GM12878 (cell line): Measurements from ENCODE around the gene BIRC6. TPM values are rescaled to one million over a fixed set of nuclear protein-coding genes. Genes with fewer than 3 reads are reported as not detected.

Experiments used
- ATAC-seq: fragments of 200-7000 bp; cut with Tn5 transposase; 3 replicates; pipeline ENCODE4 v1.9.1; 2020; ENCODE audit warnings: mild to moderate bottlenecking, moderate library complexity
- BruUV-seq: library from RNA; stranded (reverse); fragments of 400-500 nt; replicated peaks from 2 replicates; lab custom pipeline; 2021; lab: Mats Ljungman, UMichigan
- CTCF ChIA-PET: fragments of 300-600 bp; sonication (Branson Sonifier 250); formaldehyde crosslinking; extraction: SDS; loops from one replicate; lab custom pipeline; 2021; ENCODE audit warnings: inconsistent platforms; lab: Yijun Ruan, JAX
- POLR2A ChIA-PET: fragments of 350-600 bp; formaldehyde crosslinking; extraction: SDS; loops from one replicate; lab custom pipeline; 2021; ENCODE audit warnings: inconsistent platforms; lab: Charles Lee
- RAD21 ChIA-PET: fragments of 300-600 bp; sonication (Branson Sonifier 250); formaldehyde crosslinking; loops from one replicate; lab custom pipeline; 2023; ENCODE audit warnings: antibody characterized with exemption; ENCODE audit not compliant: unreplicated experiment; lab: Charles Lee
- SMC1A ChIA-PET: fragments of 300-600 bp; sonication (Branson Sonifier 250); formaldehyde crosslinking; loops from one replicate; lab custom pipeline; 2023; ENCODE audit not compliant: unreplicated experiment, uncharacterized antibody; lab: Charles Lee
- DNase-seq: peaks from one replicate; pipeline ENCODE4 v3.0.0-alpha.2; 2011; ENCODE audit warnings: low read depth, low spot score
- FAIRE-seq: peaks from 3 replicates; lab custom pipeline; 2011; peaks lifted over from hg19 to GRCh38; lab: Jason Lieb, UNC
- H2AFZ ChIP-seq: 2 replicates; pipeline ENCODE4 v1.6.0; 2011; ENCODE audit warnings: low read depth, low read length, control low read depth; ENCODE audit not compliant: control insufficient read depth
- H3K27ac ChIP-seq: 2 replicates; pipeline ENCODE4 v1.5.1; 2011; ENCODE audit warnings: control low read depth; ENCODE audit not compliant: control insufficient read depth, insufficient read depth
- H3K27me3 ChIP-seq, 2 experiments: replicated peaks in 1 of 2; 2 replicates each; pipeline versions ENCODE4 v1.6.0 to v1.6.1; 2011; ENCODE audit warnings: low read length in 1 of 2; ENCODE audit not compliant: control insufficient read depth in 2 of 2, insufficient read depth in 2 of 2
- H3K36me3 ChIP-seq, 2 experiments: 2 replicates each; pipeline ENCODE4 v1.5.1; 2011; ENCODE audit warnings: low read length in 1 of 2; ENCODE audit not compliant: control insufficient read depth in 2 of 2, insufficient read depth in 2 of 2
- H3K4me1 ChIP-seq: 2 replicates; pipeline ENCODE4 v1.6.1; 2011; ENCODE audit warnings: mild to moderate bottlenecking, low read length, moderate library complexity, mixed read lengths; ENCODE audit not compliant: control insufficient read depth, insufficient read depth
- H3K4me2 ChIP-seq: 2 replicates; pipeline ENCODE4 v1.6.0; 2011; ENCODE audit warnings: control low read depth; ENCODE audit not compliant: control insufficient read depth, insufficient read depth
- H3K4me3 ChIP-seq: fragments of 200-600 bp; sonication (generic); 2 replicates; pipeline ENCODE4 v1.5.1; 2016
- H3K79me2 ChIP-seq: 2 replicates; pipeline ENCODE4 v1.6.0; 2011; ENCODE audit warnings: low read length; ENCODE audit not compliant: control insufficient read depth, insufficient read depth
- H3K9ac ChIP-seq: 2 replicates; pipeline ENCODE4 v1.8.0; 2011; ENCODE audit warnings: low read length, control low read depth, mixed read lengths; ENCODE audit not compliant: control insufficient read depth, insufficient read depth
- H3K9me3 ChIP-seq: replicated peaks from 3 replicates; pipeline ENCODE4 v1.5.1; 2011; ENCODE audit warnings: mild to moderate bottlenecking, low read length; ENCODE audit not compliant: control insufficient read depth, insufficient read depth
- H4K20me1 ChIP-seq: 2 replicates; pipeline ENCODE4 v1.6.0; 2011; ENCODE audit not compliant: control insufficient read depth, insufficient read depth
- IKZF2 ChIP-seq, 2 experiments: fragments of 450-650 bp; IDR thresholded peaks; 2 replicates each; pipeline ENCODE4 v1.6.1; 2017; ENCODE audit warnings: mild to moderate bottlenecking in 2 of 2, moderate library complexity in 2 of 2
- NR2C1 ChIP-seq: fragments of 450-650 bp; IDR thresholded peaks from 2 replicates; pipeline ENCODE4 v1.6.1; 2017; ENCODE audit warnings: antibody characterized with exemption, mild to moderate bottlenecking, moderate library complexity
- STAT3 ChIP-seq: IDR thresholded peaks from 2 replicates; pipeline ENCODE4 v1.6.1; 2011; ENCODE audit warnings: low read depth, low read length, improper control_type of control experiment
- ZNF24 ChIP-seq: fragments of 450-650 bp; IDR thresholded peaks from 2 replicates; pipeline ENCODE4 v1.6.1; 2017; ENCODE audit warnings: antibody characterized with exemption, mild to moderate bottlenecking
- ZZZ3 ChIP-seq: IDR thresholded peaks from 2 replicates; pipeline ENCODE4 v1.6.1; 2011; ENCODE audit warnings: low read depth; ENCODE audit not compliant: control insufficient read depth, insufficient read length
- WGBS: methylation state at CpG from one replicate; pipeline ENCODE4 v1.1.6; 2016; ENCODE audit warnings: low lambda C conversion rate; ENCODE audit not compliant: insufficient replicate concordance, insufficient coverage; ENCODE audit errors: missing lambda C conversion rate; 5-methylcytosine and 5-hydroxymethylcytosine counted together
- in situ Hi-C: fragments of 300-500 bp; cut with MboI; formaldehyde crosslinking; loops from 9 replicates; pipeline ENCODE4 v1.14.3; 2018; ENCODE audit warnings: mixed read lengths
- intact Hi-C: fragments of 100-400 bp; cut with micrococcal nuclease; formaldehyde crosslinking; loops from one replicate; pipeline ENCODE4 v1.14.2; 2022; ENCODE audit not compliant: unreplicated experiment
- polyA plus RNA-seq, 11 experiments: library from polyadenylated mRNA; depleted of rRNA in 4 of 11; unstranded in 6 of 11; stranded (reverse) in 5 of 11; fragments of >200 nt; fragmentation: Nextera tagmentation in 4 of 11; fragmentation: Illumina TruSeq in 1 of 11; extraction: Ambion mirVana in 4 of 11; extraction: Trizol in 1 of 11; gene quantifications; 1 replicate in 1 of 11; 2 replicates in 10 of 11; pipeline versions ENCODE4 v1.2.1 to v1.2.3, GENCODE V29; 2011 to 2016; ENCODE audit warnings: inconsistent platforms in 2 of 11, missing spikeins in 2 of 11, low read depth in 1 of 11
- total RNA-seq, 4 experiments: library from RNA; depleted of rRNA in 3 of 4; stranded (reverse); fragments of >200 nt in 3 of 4; fragmentation: Illumina TruSeq in 1 of 4; extraction: Trizol in 1 of 4; gene quantifications; 2 replicates each; pipeline versions ENCODE4 v1.2.1 to v1.2.3, GENCODE V29; 2013 to 2021
- TF ChIP-seq, protein P1 (sequence below): IDR thresholded peaks from 2 replicates; pipeline ENCODE4 v1.6.1; 2012; ENCODE audit warnings: improper control_type of control experiment, low read depth, low read length; ENCODE audit not compliant: insufficient replicate concordance

BIRC6 gene
- total and polyA plus RNA-seq, 10 of the 15 experiments (the other 5 are each of a cell fraction or from before 2014, with no cell fraction given), result 18.8 to 118 (median 55.0) TPM

DNA sequence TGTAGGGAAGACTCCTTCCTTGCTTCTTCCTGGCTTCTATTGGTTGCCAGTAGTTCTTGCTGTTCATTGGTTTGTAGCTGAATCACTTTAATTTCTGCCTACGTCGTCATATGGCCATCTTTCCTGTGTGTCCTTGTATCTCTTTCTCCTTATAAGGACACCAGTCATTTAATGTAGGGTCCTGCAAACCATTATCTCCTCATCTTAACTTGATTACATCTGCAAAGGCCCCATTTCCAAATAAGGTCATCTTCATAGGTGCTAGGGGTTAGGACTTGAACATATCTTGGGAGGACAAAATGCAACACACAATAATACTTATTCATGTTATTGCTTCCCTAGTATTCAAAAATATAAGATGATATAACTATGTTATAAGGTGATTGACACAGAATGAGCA, 175.5 kb downstream of the BIRC6 start:
- H3K9ac ChIP-seq, result no peak overlapping the region
- POLR2A ChIA-PET, result no interaction called here
- H3K27me3 ChIP-seq, result no peaks in the 10 kb centered on the region
- H3K4me1 ChIP-seq, result no peaks in the 10 kb centered on the region
- H3K4me2 ChIP-seq, result no peak overlapping the region
- no peaks in the 10 kb centered on the region for H4K20me1 ChIP-seq
- no TSS peak for BruUV-seq
- no peaks in the 10 kb centered on the region for H3K9me3 ChIP-seq
- DNase-seq (no peak), ATAC-seq (no peak), FAIRE-seq (no peak)
- SMC1A ChIA-PET, result no interaction called here
- 100% methylated on average over 2 of the region's 2 CpGs for WGBS
- intact Hi-C loops, result no loop called here
- in situ Hi-C loops, result no loop called here
- RAD21 ChIA-PET, result no interaction called here
- peaks cover 2 to 22% of the 10 kb centered on the region in 2 experiments; a peak in 3 of 4 replicates for H3K36me3 ChIP-seq
- no peak overlapping the region for H3K4me3 ChIP-seq
- CTCF ChIA-PET, result no interaction called here
- no peak for TF ChIP-seq IKZF2 (IDR thresholded peaks at IDR 0.05)
- no peak for TF ChIP-seq ZZZ3
- TF ChIP-seq NR2C1, result no peak
- no peak for TF ChIP-seq STAT3
- TF ChIP-seq, protein P1, sequence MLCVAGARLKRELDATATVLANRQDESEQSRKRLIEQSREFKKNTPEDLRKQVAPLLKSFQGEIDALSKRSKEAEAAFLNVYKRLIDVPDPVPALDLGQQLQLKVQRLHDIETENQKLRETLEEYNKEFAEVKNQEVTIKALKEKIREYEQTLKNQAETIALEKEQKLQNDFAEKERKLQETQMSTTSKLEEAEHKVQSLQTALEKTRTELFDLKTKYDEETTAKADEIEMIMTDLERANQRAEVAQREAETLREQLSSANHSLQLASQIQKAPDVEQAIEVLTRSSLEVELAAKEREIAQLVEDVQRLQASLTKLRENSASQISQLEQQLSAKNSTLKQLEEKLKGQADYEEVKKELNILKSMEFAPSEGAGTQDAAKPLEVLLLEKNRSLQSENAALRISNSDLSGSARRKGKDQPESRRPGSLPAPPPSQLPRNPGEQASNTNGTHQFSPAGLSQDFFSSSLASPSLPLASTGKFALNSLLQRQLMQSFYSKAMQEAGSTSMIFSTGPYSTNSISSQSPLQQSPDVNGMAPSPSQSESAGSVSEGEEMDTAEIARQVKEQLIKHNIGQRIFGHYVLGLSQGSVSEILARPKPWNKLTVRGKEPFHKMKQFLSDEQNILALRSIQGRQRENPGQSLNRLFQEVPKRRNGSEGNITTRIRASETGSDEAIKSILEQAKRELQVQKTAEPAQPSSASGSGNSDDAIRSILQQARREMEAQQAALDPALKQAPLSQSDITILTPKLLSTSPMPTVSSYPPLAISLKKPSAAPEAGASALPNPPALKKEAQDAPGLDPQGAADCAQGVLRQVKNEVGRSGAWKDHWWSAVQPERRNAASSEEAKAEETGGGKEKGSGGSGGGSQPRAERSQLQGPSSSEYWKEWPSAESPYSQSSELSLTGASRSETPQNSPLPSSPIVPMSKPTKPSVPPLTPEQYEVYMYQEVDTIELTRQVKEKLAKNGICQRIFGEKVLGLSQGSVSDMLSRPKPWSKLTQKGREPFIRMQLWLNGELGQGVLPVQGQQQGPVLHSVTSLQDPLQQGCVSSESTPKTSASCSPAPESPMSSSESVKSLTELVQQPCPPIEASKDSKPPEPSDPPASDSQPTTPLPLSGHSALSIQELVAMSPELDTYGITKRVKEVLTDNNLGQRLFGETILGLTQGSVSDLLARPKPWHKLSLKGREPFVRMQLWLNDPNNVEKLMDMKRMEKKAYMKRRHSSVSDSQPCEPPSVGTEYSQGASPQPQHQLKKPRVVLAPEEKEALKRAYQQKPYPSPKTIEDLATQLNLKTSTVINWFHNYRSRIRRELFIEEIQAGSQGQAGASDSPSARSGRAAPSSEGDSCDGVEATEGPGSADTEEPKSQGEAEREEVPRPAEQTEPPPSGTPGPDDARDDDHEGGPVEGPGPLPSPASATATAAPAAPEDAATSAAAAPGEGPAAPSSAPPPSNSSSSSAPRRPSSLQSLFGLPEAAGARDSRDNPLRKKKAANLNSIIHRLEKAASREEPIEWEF, result no peak
- no peak for TF ChIP-seq ZNF24
- no peak overlapping the region for H2AFZ ChIP-seq
- no peaks in the 10 kb centered on the region for H3K79me2 ChIP-seq
- H3K27ac ChIP-seq, result no peak overlapping the region
